ENCODE results near the gene UFSP1. TPM values are rescaled to one million over a fixed set of nuclear protein-coding genes. Genes with fewer than 3 reads are reported as not detected.

The UFSP1 gene
- total RNA-seq, 2 donors from 2014 or later: 2.1 to 4.4 TPM

- Histone ChIP-seq H3K4me3 (no peak overlapping the region), H3K27ac (no peak overlapping the region)
- intact Hi-C loops (cut with DNase I): no loop called here
Measured at GRCh38 chr7:100885440-100886141, 3.9 kb downstream of the UFSP1 start.

GRCh38 chr7:100884736-100885439, 4.6 kb downstream of the UFSP1 start:
- no peak overlapping the region for H3K27ac ChIP-seq
- no peak overlapping the region for H3K4me3 ChIP-seq
- no peaks in the 10 kb centered on the region for H3K9me3 ChIP-seq
- no peak for DNase-seq
- H3K27me3 ChIP-seq: no peaks in the 10 kb centered on the region
- H3K9ac ChIP-seq (ENCODE audit: low read depth in 2 of 2, low read length in 2 of 2): no peak overlapping the region
- intact Hi-C loops (cut with DNase I): no loop called here
- peaks cover 31% of the 10 kb centered on the region for H3K36me3 ChIP-seq
- H3K4me1 ChIP-seq: peaks cover 14% of the 10 kb centered on the region
- TF ChIP-seq, protein P1, sequence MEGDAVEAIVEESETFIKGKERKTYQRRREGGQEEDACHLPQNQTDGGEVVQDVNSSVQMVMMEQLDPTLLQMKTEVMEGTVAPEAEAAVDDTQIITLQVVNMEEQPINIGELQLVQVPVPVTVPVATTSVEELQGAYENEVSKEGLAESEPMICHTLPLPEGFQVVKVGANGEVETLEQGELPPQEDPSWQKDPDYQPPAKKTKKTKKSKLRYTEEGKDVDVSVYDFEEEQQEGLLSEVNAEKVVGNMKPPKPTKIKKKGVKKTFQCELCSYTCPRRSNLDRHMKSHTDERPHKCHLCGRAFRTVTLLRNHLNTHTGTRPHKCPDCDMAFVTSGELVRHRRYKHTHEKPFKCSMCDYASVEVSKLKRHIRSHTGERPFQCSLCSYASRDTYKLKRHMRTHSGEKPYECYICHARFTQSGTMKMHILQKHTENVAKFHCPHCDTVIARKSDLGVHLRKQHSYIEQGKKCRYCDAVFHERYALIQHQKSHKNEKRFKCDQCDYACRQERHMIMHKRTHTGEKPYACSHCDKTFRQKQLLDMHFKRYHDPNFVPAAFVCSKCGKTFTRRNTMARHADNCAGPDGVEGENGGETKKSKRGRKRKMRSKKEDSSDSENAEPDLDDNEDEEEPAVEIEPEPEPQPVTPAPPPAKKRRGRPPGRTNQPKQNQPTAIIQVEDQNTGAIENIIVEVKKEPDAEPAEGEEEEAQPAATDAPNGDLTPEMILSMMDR (IDR thresholded peaks at IDR 0.05): no peak

More at GRCh38 chr7:100885440-100886141, 3.9 kb downstream of the UFSP1 start:
- H3K4me1 ChIP-seq: peaks cover 16% of the 10 kb centered on the region
- no peak overlapping the region for H3K9ac ChIP-seq (ENCODE audit: low read depth in 2 of 2, low read length in 2 of 2)
- TF ChIP-seq, protein P1 (IDR thresholded peaks at IDR 0.05): no peak
- no peaks in the 10 kb centered on the region for H3K9me3 ChIP-seq
- no peak for DNase-seq
- peaks cover 31% of the 10 kb centered on the region for H3K36me3 ChIP-seq
- no peaks in the 10 kb centered on the region for H3K27me3 ChIP-seq

DNA sequence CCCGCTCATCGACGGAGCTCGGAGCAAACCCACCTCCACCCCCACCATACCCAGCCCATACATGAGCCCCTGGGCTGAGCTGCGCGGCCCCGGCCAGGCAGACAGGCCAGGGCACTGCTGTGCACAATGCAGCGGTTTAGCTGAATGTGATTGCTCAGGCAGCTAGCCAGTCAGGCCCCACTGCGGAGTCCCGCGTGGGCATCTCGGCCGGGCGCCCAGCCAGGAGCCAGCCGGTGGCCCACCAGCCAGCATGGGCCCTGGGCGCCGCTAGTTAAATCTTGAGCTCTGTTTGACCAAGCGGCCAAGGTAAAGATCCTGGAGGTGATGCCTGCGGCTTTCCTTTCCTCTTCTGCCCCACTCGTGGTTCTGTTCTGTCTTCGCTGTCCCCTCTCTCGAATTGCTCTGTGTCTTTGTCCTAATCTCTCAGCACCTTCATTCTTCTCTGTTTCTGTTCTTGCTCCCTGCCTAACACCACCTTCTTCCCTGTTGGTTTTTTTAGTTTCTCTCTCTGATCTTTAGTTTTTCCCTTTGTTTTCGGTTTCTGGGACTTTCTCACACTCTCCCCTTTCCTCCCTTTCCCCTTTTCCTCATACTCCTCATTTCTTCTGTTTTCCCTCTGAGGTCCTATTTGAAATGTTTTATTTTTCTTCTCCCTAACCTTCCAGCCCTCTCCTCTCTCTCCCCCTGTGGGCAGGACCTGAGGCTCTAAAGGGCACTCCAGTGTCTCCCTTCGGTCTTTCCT, 6.6 kb downstream of the UFSP1 start:
- H3K36me3 ChIP-seq: peaks cover 31% of the 10 kb centered on the region
- no peak overlapping the region for H3K4me3 ChIP-seq
- no peak overlapping the region for H3K9ac ChIP-seq (ENCODE audit: low read depth in 2 of 2, low read length in 2 of 2)
- H3K27ac ChIP-seq: no peak overlapping the region
- no peaks in the 10 kb centered on the region for H3K9me3 ChIP-seq
- no peak for DNase-seq
- H3K4me1 ChIP-seq: peaks cover 4% of the 10 kb centered on the region
- intact Hi-C loops (cut with DNase I): no loop called here
- no peaks in the 10 kb centered on the region for H3K27me3 ChIP-seq
- TF ChIP-seq, protein P1 (IDR thresholded peaks at IDR 0.05): no peak

- DNase-seq: no peak
- intact Hi-C loops (cut with DNase I): no loop called here
- Histone ChIP-seq H3K4me1 (peaks cover 1% of the 10 kb centered on the region), H3K9me3 (no peaks in the 10 kb centered on the region), H3K36me3 (peaks cover 31% of the 10 kb centered on the region), H3K27me3 (no peaks in the 10 kb centered on the region), H3K9ac (ENCODE audit: low read depth in 2 of 2, low read length in 2 of 2) (no peak overlapping the region), H3K4me3 (no peak overlapping the region), H3K27ac (no peak overlapping the region)
- TF ChIP-seq, protein P1 (IDR thresholded peaks at IDR 0.05): no peak
Measured at GRCh38 chr7:100882201-100882600, 7.3 kb downstream of the UFSP1 start.

DNA sequence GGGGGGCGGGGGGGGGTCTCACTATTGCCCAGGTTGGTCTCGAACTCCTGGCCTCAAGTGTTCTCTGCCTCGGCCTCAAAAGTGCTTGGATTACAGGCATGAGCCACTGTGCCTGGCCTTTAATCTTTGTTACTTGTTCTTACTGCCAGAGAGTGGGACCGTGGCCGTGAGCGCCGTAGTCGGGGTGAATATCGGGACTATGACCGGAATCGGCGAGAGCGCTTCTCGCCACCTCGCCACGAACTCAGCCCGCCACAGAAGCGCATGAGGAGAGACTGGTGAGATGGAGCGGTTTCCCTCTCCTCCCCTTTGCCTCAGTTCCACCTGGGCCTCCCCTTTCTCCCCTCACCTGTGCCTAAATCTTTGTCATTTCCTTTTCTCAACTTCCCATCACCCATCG, 8.4 kb downstream of the UFSP1 start:
- H3K27me3 ChIP-seq: no peaks in the 10 kb centered on the region
- no peak overlapping the region for H3K27ac ChIP-seq
- peaks cover 8% of the 10 kb centered on the region for H3K4me1 ChIP-seq
- DNase-seq: no peak
- no peak overlapping the region for H3K4me3 ChIP-seq
- intact Hi-C loops (cut with DNase I): no loop called here
- H3K9ac ChIP-seq (ENCODE audit: low read depth in 2 of 2, low read length in 2 of 2): no peak overlapping the region
- H3K36me3 ChIP-seq: peaks cover 20% of the 10 kb centered on the region
- no peaks in the 10 kb centered on the region for H3K9me3 ChIP-seq
- TF ChIP-seq, protein P1 (IDR thresholded peaks at IDR 0.05): no peak
